B cell (primary cell): ENCODE results near the gene IPCEF1. TPM values are rescaled to one million over a fixed set of nuclear protein-coding genes. Genes with fewer than 3 reads are reported as not detected.
"Not testable (repeated sequence)": the region's sequence is repeated elsewhere in the genome, so short reads cannot be mapped to it uniquely, and the experiment has no call there.

ENCODE experiments used
- ATAC-seq: fragments of 200-7000 bp; cut with Tn5 transposase; one replicate; pipeline ENCODE4 v1.10.0; 2021; ENCODE audit warnings: low read depth, mild to moderate bottlenecking, moderate number of reproducible peaks, moderate library complexity
- CTCF ChIA-PET: fragments of 350-600 bp; sonication (Branson Sonifier 250); formaldehyde crosslinking; loops from one replicate; lab custom pipeline; 2021; ENCODE audit warnings: antibody characterized with exemption, inconsistent platforms; lab: Charles Lee
- POLR2A ChIA-PET: fragments of 350-600 bp; sonication (Branson Sonifier 250); formaldehyde crosslinking; loops from one replicate; lab custom pipeline; 2021; ENCODE audit warnings: antibody characterized with exemption; lab: Charles Lee
- DNase-seq: peaks from one replicate; pipeline ENCODE4 v3.0.0; 2013
- H2AFZ ChIP-seq: 2 replicates; pipeline ENCODE4 v1.6.1; 2012; ENCODE audit warnings: mild to moderate bottlenecking, low read depth, low read length; ENCODE audit not compliant: insufficient read depth, poor library complexity, severe bottlenecking
- H3K27ac ChIP-seq, 2 donors: 1 replicate in 1 of 2; 2 replicates in 1 of 2; pipeline ENCODE4 v1.5.1; 2012 to 2013; ENCODE audit warnings: low read length in 2 of 2, mild to moderate bottlenecking in 2 of 2, moderate library complexity in 1 of 2
- H3K27me3 ChIP-seq, 4 experiments: fragments of 200-600 bp in 1 of 4; sonication (generic) in 1 of 4; replicated peaks in 1 of 4; 1 replicate in 2 of 4; 2 replicates in 2 of 4; pipeline versions ENCODE4 v1.6.1 to v1.7.0; 2013 to 2016; ENCODE audit warnings: low read length in 3 of 4, mild to moderate bottlenecking in 2 of 4, mixed read lengths in 1 of 4, moderate library complexity in 1 of 4; ENCODE audit not compliant: insufficient read depth in 4 of 4, control insufficient read depth in 3 of 4; ENCODE audit errors: control extremely low read depth in 1 of 4
- H3K36me3 ChIP-seq, 2 experiments: replicated peaks in 1 of 2; 1 replicate in 1 of 2; 2 replicates in 1 of 2; pipeline versions ENCODE4 v1.6.1 to v1.7.1; 2013; ENCODE audit warnings: low read length in 1 of 2; ENCODE audit not compliant: insufficient read depth in 2 of 2, control insufficient read depth in 1 of 2; ENCODE audit errors: control extremely low read depth in 1 of 2, extremely low read depth in 1 of 2
- H3K4me1 ChIP-seq, 2 donors: fragments of 200-600 bp in 1 of 2; sonication (generic) in 1 of 2; 1 replicate in 1 of 2; 2 replicates in 1 of 2; pipeline versions ENCODE4 v1.5.1 to v1.6.1; 2013 to 2017; ENCODE audit warnings: low read length in 2 of 2; ENCODE audit not compliant: control insufficient read depth in 2 of 2, insufficient read depth in 2 of 2
- H3K4me2 ChIP-seq: replicated peaks from 2 replicates; pipeline ENCODE3; 2012; ENCODE audit warnings: mild to moderate bottlenecking, low read depth, low read length; ENCODE audit not compliant: poor library complexity, severe bottlenecking
- H3K4me3 ChIP-seq, 5 experiments: fragments of 200-600 bp in 1 of 5; sonication (generic) in 1 of 5; 1 replicate in 3 of 5; 2 replicates in 2 of 5; pipeline versions ENCODE4 v1.5.1 to v1.7.0; 2011 to 2016; ENCODE audit warnings: low read length in 4 of 5, mild to moderate bottlenecking in 4 of 5, low read depth in 2 of 5, control low read depth in 1 of 5, moderate library complexity in 1 of 5; ENCODE audit not compliant: insufficient read depth in 1 of 5; ENCODE audit errors: control extremely low read depth in 1 of 5, extremely low read depth in 1 of 5
- H3K79me2 ChIP-seq: fragments of 200-600 bp; sonication (generic); one replicate; pipeline ENCODE4 v1.6.0; 2016; ENCODE audit warnings: low read length; ENCODE audit not compliant: control insufficient read depth, insufficient read depth
- H3K9ac ChIP-seq: fragments of 200-600 bp; sonication (generic); 2 replicates; pipeline ENCODE4 v1.6.1; 2017; ENCODE audit warnings: mild to moderate bottlenecking, low read length, moderate library complexity
- H3K9me3 ChIP-seq, 3 donors: one replicate each; pipeline versions ENCODE4 v1.6.1 to v1.7.1; 2013; ENCODE audit warnings: low read length in 2 of 3; ENCODE audit not compliant: control insufficient read depth in 2 of 3, insufficient read depth in 1 of 3; ENCODE audit errors: control extremely low read depth in 1 of 3
- H4K20me1 ChIP-seq: 2 replicates; pipeline ENCODE4 v1.6.0; 2012; ENCODE audit warnings: mild to moderate bottlenecking, low read length; ENCODE audit not compliant: insufficient read depth, control insufficient read depth, poor library complexity, severe bottlenecking
- H3K27ac Mint-ChIP-seq: one replicate; pipeline ENCODE4 v1.8.0; 2021; ENCODE audit warnings: mixed read lengths
- H3K27me3 Mint-ChIP-seq: one replicate; pipeline ENCODE4 v1.8.0; 2021; ENCODE audit warnings: mixed read lengths
- H3K4me1 Mint-ChIP-seq: one replicate; pipeline ENCODE4 v1.8.0; 2021; ENCODE audit warnings: mixed read lengths
- H3K4me3 Mint-ChIP-seq: one replicate; pipeline ENCODE4 v1.8.0; 2021; ENCODE audit warnings: mixed read lengths
- H3K9me3 Mint-ChIP-seq: one replicate; pipeline ENCODE4 v1.8.0; 2022; ENCODE audit warnings: mixed read lengths; ENCODE audit not compliant: insufficient read depth
- EZH2 ChIP-seq: IDR thresholded peaks from 2 replicates; pipeline ENCODE4 v1.6.1; 2012; ENCODE audit warnings: borderline replicate concordance, low read depth, mild to moderate bottlenecking, moderate library complexity, low read length; ENCODE audit not compliant: insufficient read depth, poor library complexity, severe bottlenecking
- WGBS: methylation state at CpG from one replicate; pipeline ENCODE4 v1.1.5; 2013; ENCODE audit warnings: missing lambda C conversion rate; ENCODE audit not compliant: insufficient coverage; 5-methylcytosine and 5-hydroxymethylcytosine counted together
- intact Hi-C: fragments of 100-400 bp; cut with micrococcal nuclease; formaldehyde crosslinking; loops from one replicate; pipeline ENCODE4 v1.10.0; 2022
- polyA plus RNA-seq: library from polyadenylated mRNA; depleted of rRNA; stranded (reverse); fragments of >200 nt; gene quantifications from 2 replicates; pipeline ENCODE4 v1.2.3, GENCODE V29; 2012
- total RNA-seq, 2 donors: library from RNA; stranded (reverse); fragments of 120-200 nt in 1 of 2; gene quantifications; 1 replicate in 1 of 2; 2 replicates in 1 of 2; pipeline versions ENCODE4 v1.2.3 to v1.2.4, GENCODE V29; 2013 to 2022
- TF ChIP-seq, protein P1 (sequence below): fragments of 200-600 bp; IDR thresholded peaks from one replicate; pipeline ENCODE4 v1.8.0; 2022; ENCODE audit warnings: antibody characterized with exemption, mild to moderate bottlenecking

The IPCEF1 gene
- total and polyA plus RNA-seq, 2 donors (not counting 1 experiment from before 2014, with no cell fraction given): 0.22 to 0.94 TPM

DNA sequence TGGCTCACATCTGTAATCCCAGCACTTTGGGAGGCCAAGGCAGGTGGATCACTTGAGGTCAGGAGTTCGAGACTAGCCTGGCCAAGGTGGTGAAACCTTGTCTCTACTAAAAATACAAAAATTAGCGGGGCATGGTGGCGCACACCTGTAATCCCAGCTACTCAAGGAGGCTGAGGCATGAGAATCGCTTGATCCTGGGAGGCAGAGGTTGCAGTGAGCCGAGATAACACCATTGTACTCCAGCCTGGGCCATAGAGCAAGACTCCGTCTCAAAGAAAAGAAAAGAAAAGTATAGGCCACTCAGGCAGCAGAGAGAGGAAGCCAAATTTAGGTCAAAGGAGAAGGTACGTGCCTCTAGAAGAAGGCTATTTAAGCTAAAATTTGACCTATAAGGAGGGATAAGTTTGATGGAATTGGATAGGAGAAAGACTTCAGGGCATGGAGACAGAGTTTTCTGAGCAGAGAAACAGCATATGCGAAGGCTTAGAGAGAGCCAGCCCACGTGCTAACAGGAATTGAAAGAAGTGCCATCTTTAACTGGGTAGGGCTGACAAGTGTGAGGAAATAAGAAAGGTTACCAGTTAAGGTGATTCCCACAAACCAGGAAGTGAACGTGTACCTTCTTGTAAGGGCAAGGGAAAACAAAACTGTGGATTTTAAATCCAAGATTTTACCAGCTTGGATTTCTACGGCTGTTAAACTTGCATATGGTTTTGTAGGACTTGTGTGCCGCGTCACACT lies 113.8 kb downstream of the IPCEF1 start:
- H3K9ac ChIP-seq: no peak overlapping the region
- peaks cover 8% of the 10 kb centered on the region for H3K4me1 Mint-ChIP-seq
- H3K27me3 Mint-ChIP-seq: peaks cover 8% of the 10 kb centered on the region
- H3K4me1 ChIP-seq: peaks cover 6 to 8% of the 10 kb centered on the region in 2 donors
- H2AFZ ChIP-seq: no peak overlapping the region
- H3K36me3 ChIP-seq: no peaks in the 10 kb centered on the region
- ATAC-seq (no peak), DNase-seq (no peak)
- no peak overlapping the region for H3K4me2 ChIP-seq
- H3K27me3 ChIP-seq: no peaks in the 10 kb centered on the region
- no peaks in the 10 kb centered on the region for H3K9me3 ChIP-seq
- H4K20me1 ChIP-seq: no peaks in the 10 kb centered on the region
- TF ChIP-seq EZH2: no peak
- TF ChIP-seq, protein P1, sequence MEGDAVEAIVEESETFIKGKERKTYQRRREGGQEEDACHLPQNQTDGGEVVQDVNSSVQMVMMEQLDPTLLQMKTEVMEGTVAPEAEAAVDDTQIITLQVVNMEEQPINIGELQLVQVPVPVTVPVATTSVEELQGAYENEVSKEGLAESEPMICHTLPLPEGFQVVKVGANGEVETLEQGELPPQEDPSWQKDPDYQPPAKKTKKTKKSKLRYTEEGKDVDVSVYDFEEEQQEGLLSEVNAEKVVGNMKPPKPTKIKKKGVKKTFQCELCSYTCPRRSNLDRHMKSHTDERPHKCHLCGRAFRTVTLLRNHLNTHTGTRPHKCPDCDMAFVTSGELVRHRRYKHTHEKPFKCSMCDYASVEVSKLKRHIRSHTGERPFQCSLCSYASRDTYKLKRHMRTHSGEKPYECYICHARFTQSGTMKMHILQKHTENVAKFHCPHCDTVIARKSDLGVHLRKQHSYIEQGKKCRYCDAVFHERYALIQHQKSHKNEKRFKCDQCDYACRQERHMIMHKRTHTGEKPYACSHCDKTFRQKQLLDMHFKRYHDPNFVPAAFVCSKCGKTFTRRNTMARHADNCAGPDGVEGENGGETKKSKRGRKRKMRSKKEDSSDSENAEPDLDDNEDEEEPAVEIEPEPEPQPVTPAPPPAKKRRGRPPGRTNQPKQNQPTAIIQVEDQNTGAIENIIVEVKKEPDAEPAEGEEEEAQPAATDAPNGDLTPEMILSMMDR: no peak
- WGBS: 90% methylated on average over 13 of the region's 13 CpGs
- ChIA-PET CTCF (no interaction called here), POLR2A (no interaction called here)
- H3K27ac Mint-ChIP-seq: no peak overlapping the region
- H3K79me2 ChIP-seq: no peaks in the 10 kb centered on the region
- H3K4me3 ChIP-seq: no peak overlapping the region
- H3K27ac ChIP-seq: no peak overlapping the region
- H3K9me3 Mint-ChIP-seq: no peaks in the 10 kb centered on the region
- intact Hi-C loops: no loop called here
- H3K4me3 Mint-ChIP-seq: no peak overlapping the region

DNA sequence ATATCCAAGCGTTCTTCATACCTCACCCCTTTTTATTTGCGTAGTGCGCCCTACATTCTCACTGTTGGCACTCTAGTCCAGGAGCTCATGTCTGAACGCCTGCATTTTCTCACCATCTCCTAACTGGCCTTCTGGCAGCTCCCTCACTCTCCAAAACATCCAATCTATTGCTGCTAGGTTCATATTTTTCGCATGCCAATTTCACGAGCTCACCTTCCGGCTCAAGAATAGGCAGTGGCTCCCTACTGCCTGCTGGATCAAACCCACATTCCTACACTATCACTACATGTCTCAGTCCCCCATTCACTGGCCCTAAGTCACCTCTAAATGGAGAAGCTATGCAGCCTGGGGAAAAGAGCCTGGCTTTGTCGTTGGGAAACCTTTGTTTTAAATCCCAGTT lies 115.0 kb downstream of the IPCEF1 start:
- no peaks in the 10 kb centered on the region for H3K79me2 ChIP-seq
- no peak overlapping the region for H2AFZ ChIP-seq
- Mint-ChIP-seq H3K27me3 (peaks cover 4% of the 10 kb centered on the region), H3K9me3 (no peaks in the 10 kb centered on the region), H3K4me3 (no peak overlapping the region), H3K27ac (no peak overlapping the region), H3K4me1 (no peaks in the 10 kb centered on the region)
- 96% methylated on average over 7 of the region's 8 CpGs for WGBS
- H3K4me1 ChIP-seq: no peaks in the 10 kb centered on the region
- no peak overlapping the region for H3K4me3 ChIP-seq
- no peaks in the 10 kb centered on the region for H3K36me3 ChIP-seq
- DNase-seq (no peak), ATAC-seq (no peak)
- intact Hi-C loops: no loop called here
- H3K27ac ChIP-seq: no peak overlapping the region
- ChIA-PET POLR2A (no interaction called here), CTCF (no interaction called here)
- TF ChIP-seq, protein P1: no peak
- TF ChIP-seq EZH2: no peak
- no peaks in the 10 kb centered on the region for H4K20me1 ChIP-seq
- H3K9me3 ChIP-seq: no peaks in the 10 kb centered on the region
- no peaks in the 10 kb centered on the region for H3K27me3 ChIP-seq
- H3K9ac ChIP-seq: no peak overlapping the region
- no peak overlapping the region for H3K4me2 ChIP-seq

GRCh38 chr6:154241061-154241460 lies 115.5 kb downstream of the IPCEF1 start:
- H4K20me1 ChIP-seq, H3K4me2 ChIP-seq, H3K27me3 ChIP-seq, ATAC-seq, H3K79me2 ChIP-seq, POLR2A ChIA-PET, H3K4me1 ChIP-seq, H3K27me3 Mint-ChIP-seq, H3K36me3 ChIP-seq, DNase-seq, H3K4me3 Mint-ChIP-seq, H3K4me1 Mint-ChIP-seq, H3K27ac Mint-ChIP-seq, H2AFZ ChIP-seq, H3K9me3 ChIP-seq, H3K4me3 ChIP-seq, intact Hi-C loops, H3K9ac ChIP-seq, H3K27ac ChIP-seq, H3K9me3 Mint-ChIP-seq: not testable (repeated sequence)
- CTCF ChIA-PET: interaction anchor here (0.6 kb wide), 1 partner anchor 82 kb away, joined by 3 read pairs; no protein-coding TSS in a partner anchor
- WGBS: 100% methylated on average over 2 of the region's 11 CpGs
